Measurements from ENCODE around the gene NHEJ1. TPM values are rescaled to one million over a fixed set of nuclear protein-coding genes. Genes with fewer than 3 reads are reported as not detected.

NHEJ1 gene
- total and polyA plus RNA-seq, 2 of the 13 experiments (the other 11 are each of a cell fraction or from before 2014, with no cell fraction given): 30.0 to 30.7 TPM

DNA sequence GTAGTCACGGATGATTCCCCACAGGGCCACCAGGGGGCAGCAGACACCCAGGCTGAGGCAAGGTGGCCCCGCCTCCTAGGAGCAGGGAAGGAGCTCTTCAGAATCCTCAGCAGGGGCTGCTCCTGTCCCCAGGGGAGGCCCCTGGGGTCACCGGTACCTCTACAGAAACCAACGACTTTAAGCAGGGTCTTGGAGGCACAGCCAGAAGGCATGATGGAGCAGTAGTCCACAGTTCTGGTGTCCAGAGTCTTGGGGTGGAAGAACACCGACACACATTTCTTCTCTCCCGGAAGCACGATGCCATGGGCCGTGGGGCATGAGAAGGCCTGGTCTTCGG, 130.8 kb downstream of the NHEJ1 start (continued):
- TF ChIP-seq THAP9 (CRISPR knock-in tag; IDR thresholded peaks at IDR 0.05; ENCODE audit: borderline replicate concordance) (no peak), YEATS2 (CRISPR knock-in tag; IDR thresholded peaks at IDR 0.05; ENCODE audit: borderline replicate concordance) (no peak), ZNF547 (CRISPR knock-in tag; IDR thresholded peaks at IDR 0.05) (no peak), ZMAT5 (CRISPR knock-in tag; IDR thresholded peaks at IDR 0.05; ENCODE audit: borderline replicate concordance, low read depth) (no peak), ZMYM4 (CRISPR knock-in tag; IDR thresholded peaks at IDR 0.05) (no peak), NFYC (CRISPR knock-in tag; IDR thresholded peaks at IDR 0.05) (no peak), BHLHE40 (IDR thresholded peaks at IDR 0.05; ENCODE audit: low read length) (no peak), ZFX (CRISPR knock-in tag; IDR thresholded peaks at IDR 0.05; ENCODE audit: low read depth) (peak; percentile 28; the same call in 1 of the 2 replicates), BATF2 (CRISPR knock-in tag; IDR thresholded peaks at IDR 0.05) (no peak), STAT5B (CRISPR knock-in tag; IDR thresholded peaks at IDR 0.05) (no peak), RCOR2 (CRISPR knock-in tag; IDR thresholded peaks at IDR 0.05) (no peak), ZNF235 (CRISPR knock-in tag; IDR thresholded peaks at IDR 0.05; ENCODE audit: borderline replicate concordance) (no peak), PCBP2 (optimal IDR thresholded peaks at IDR 0.05; ENCODE audit: low read depth, low read length, poor library complexity, severe bottlenecking) (no peak), HMG20A (CRISPR knock-in tag; IDR thresholded peaks at IDR 0.05; ENCODE audit: borderline replicate concordance) (no peak), SMAD9 (CRISPR knock-in tag; IDR thresholded peaks at IDR 0.05) (no peak), NFKBIZ (CRISPR knock-in tag; IDR thresholded peaks at IDR 0.05) (no peak), ZNF773 (CRISPR knock-in tag; IDR thresholded peaks at IDR 0.05; ENCODE audit: borderline replicate concordance) (no peak), ZNF383 (CRISPR knock-in tag; IDR thresholded peaks at IDR 0.05; ENCODE audit: borderline replicate concordance) (no peak), ZFP41 (CRISPR knock-in tag; IDR thresholded peaks at IDR 0.05; ENCODE audit: borderline replicate concordance) (no peak), NRL (CRISPR knock-in tag; IDR thresholded peaks at IDR 0.05; ENCODE audit: borderline replicate concordance) (peak; percentile 50; the same call in 1 of the 2 replicates), HOXA7 (CRISPR knock-in tag; IDR thresholded peaks at IDR 0.05) (no peak), MZF1 (CRISPR knock-in tag; IDR thresholded peaks at IDR 0.05; ENCODE audit: borderline replicate concordance) (no peak), ATAD3A (CRISPR knock-in tag; IDR thresholded peaks at IDR 0.05) (no peak), RAD21 (CRISPR knock-in tag; IDR thresholded peaks at IDR 0.05) (peak; percentile 95), RNF2 (conservative IDR thresholded peaks at IDR 0.05; ENCODE audit: low read depth) (no peak)
- TF ChIP-seq, protein P1, sequence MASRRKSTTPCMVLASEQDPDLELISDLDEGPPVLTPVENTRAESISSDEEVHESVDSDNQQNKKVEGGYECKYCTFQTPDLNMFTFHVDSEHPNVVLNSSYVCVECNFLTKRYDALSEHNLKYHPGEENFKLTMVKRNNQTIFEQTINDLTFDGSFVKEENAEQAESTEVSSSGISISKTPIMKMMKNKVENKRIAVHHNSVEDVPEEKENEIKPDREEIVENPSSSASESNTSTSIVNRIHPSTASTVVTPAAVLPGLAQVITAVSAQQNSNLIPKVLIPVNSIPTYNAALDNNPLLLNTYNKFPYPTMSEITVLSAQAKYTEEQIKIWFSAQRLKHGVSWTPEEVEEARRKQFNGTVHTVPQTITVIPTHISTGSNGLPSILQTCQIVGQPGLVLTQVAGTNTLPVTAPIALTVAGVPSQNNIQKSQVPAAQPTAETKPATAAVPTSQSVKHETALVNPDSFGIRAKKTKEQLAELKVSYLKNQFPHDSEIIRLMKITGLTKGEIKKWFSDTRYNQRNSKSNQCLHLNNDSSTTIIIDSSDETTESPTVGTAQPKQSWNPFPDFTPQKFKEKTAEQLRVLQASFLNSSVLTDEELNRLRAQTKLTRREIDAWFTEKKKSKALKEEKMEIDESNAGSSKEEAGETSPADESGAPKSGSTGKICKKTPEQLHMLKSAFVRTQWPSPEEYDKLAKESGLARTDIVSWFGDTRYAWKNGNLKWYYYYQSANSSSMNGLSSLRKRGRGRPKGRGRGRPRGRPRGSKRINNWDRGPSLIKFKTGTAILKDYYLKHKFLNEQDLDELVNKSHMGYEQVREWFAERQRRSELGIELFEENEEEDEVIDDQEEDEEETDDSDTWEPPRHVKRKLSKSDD (CRISPR knock-in tag; IDR thresholded peaks at IDR 0.05; ENCODE audit: low read depth): no peak

All from HepG2 (cell line).